Superior temporal gyrus (tissue), 1 donor: Measurements from ENCODE around the gene MEIS2.
"Not testable (repeated sequence)": the region's sequence is repeated elsewhere in the genome, so short reads cannot be mapped to it uniquely, and the experiment has no call there.

Experiments used
- DNase-seq: peaks from one replicate; pipeline ENCODE4 v3.0.0-alpha.2; 2016; ENCODE audit errors: extremely low spot score

MEIS2 gene

GRCh38 chr15:37009288-37009687 lies 91.1 kb downstream of the MEIS2 start:
- no peak for DNase-seq

GRCh38 chr15:37008205-37008604 lies 92.1 kb downstream of the MEIS2 start:
- no peak for DNase-seq

- no peak for DNase-seq
Observed at GRCh38 chr15:37007301-37007700, 93.0 kb downstream of the MEIS2 start.

GRCh38 chr15:37004981-37005735 lies 95.2 kb downstream of the MEIS2 start:
- DNase-seq: no peak

- no peak for DNase-seq
Observed at GRCh38 chr15:37004373-37004869, 95.9 kb downstream of the MEIS2 start.

DNA sequence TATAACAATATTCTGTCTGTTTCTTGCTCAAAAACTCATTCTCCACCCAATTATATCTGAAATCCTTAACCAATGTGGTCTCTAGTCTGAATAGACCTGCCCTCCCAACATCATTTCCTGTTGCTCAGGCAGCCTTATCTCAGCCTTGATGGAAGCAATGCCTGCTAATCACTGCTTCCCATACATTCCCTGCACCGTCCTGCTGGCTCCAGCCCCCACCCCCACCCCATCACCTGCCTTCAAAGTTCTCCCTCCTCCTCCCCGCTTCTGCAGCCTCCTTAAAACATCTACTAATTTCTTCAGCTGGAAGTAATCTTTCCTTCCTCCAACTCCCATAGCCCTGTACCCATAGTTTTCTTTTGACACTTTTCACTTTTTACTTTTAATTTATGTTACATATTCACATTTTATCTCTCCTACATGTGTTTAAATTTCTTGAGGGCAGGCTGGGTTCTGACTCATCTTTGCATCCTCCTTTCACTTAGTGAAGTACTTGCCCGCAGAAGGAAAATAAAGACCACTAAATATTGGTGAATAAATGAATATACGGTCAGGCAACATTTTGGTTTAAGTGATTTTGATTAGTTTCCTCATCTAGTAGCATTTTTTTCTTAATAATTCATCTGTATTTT lies 98.2 kb downstream of the MEIS2 start:
- DNase-seq: no peak

DNA sequence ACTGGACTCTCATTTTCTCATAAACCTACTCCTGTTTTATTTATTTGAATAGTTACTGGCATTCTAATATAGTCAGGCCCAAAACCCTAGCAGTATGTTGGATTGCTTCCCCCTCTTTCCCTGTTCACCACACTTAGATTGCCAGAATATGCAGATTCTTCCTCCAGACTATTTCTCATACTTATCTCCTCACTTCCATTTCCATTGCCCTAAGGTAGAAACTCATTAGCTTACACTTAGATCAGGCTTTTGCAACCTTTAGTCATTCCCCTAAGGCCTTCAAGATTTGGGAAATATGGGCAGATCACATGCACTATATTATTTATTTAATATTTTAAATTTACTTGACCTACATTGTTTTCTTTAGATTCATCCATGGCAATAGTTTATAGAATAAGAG lies 98.9 kb downstream of the MEIS2 start:
- no peak for DNase-seq

DNA sequence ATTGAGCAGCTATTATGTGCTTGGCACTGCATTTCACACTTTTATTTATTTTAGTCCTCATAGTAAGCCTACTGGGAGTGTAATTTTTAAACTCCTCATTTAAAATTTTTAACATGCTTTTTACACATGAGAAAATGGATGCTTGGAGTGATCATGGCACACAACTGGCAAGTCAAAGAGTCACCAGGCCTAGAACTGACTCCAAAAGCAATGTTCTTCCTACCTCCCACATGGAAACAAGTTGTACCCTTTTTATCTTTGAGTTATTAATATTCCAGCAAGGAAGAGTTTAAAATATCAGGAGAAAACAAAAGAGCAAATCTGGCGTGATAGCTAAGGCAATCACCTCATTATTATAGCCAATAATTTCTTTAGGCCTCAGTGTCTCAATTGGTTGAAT lies 100.6 kb downstream of the MEIS2 start:
- no peak for DNase-seq

GRCh38 chr15:36996538-36997181 lies 103.7 kb downstream of the MEIS2 start:
- DNase-seq: no peak

- no peak for DNase-seq
Observed at GRCh38 chr15:36996121-36996520, 104.2 kb downstream of the MEIS2 start.

DNA sequence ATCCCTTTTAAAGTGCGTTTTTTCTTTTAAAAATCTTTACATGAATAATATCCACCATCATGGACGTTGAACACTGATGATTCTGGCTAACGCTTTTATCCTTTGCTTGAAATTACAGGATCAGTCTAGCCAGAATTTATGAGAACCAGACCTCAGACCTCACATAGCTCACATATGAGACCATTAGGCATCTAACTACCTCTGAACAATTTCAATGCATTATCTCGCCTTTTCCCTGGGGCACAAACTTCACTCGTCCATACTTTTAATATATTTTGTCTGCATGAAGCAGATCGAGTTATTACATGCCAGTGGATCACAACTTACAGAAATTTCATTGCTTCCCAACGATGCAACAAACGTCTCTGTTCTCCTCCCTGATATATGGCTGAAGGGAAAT lies 105.6 kb downstream of the MEIS2 start:
- DNase-seq: no peak

DNA sequence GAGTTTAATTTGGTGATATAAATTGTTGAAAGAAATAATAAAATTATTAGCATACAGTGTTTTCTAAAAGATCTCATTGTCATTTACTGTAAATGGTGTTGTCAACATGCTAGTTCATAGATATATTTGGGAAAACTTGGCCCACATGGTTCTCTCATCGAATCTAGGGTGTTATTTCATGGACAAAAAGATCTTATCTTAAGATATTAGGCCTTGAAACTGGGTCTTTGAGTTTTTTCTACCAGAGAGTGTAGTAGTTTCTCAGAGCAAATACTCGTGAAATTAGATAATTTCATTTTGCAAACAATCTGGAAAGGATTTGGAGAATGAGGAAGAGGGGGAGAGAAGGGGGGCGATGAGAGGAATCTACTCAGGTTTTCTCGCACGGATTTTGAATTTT lies 107.9 kb downstream of the MEIS2 start:
- DNase-seq: no peak

DNA sequence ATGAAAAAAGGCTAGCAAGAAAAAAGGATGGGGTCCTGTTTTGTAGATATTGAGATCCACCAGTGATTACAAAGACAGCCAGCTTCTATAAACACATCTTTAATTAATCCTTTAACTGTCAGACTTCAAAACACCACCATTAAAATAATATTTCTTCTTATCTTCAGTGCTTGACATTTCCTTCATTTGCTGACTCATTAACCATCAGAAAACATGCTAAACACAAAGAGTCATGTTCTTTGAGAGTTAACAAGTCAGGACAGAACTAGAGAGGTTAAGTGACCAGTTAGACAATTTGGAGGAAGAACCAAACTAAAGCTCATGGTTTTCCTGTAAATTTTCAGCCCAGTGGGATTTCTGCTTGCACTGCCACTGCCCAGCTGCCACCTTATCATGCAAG lies 111.4 kb downstream of the MEIS2 start:
- no peak for DNase-seq

GRCh38 chr15:36982430-36982829 lies 117.9 kb downstream of the MEIS2 start:
- DNase-seq: no peak

DNA sequence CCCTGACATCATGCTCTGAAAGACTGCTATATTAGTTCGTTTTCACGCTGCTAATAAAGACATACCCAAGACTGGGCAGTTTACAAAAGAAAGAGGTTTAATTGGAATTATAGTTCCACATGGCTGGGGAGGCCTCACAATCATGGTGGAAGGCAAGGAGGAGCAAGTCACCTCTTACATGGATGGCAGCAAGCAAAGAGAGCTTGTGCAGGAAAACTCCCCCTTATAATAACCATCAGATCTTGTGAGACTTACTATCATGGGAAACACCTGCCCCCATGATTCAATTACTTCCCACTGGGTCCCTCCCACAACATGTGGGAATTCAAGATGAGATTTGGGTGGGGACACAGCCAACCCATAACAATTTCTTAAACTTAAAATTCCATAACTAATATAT lies 120.1 kb downstream of the MEIS2 start:
- not testable (repeated sequence) for DNase-seq

DNA sequence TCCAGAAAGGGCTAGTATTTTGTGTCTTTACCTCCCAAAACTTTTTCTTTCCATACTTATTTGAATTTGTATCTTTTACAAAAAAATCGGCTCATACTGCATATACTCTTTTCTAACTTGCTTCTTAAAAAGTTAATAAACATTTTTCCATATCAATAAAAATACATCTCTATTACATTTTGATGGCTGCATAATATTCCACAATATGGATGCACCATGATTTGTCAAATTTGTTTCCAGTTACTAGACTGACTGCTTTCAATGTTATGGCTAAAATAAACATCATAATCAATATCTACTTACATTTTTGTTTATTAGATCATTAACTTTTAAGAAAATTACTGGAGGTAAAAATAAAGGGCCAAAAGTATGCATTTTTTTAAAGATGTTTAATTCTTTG lies 121.7 kb downstream of the MEIS2 start:
- DNase-seq: no peak

GRCh38 chr15:36978126-36978525 lies 122.2 kb downstream of the MEIS2 start:
- no peak for DNase-seq

- DNase-seq: no peak
Observed at GRCh38 chr15:36977659-36978058, 122.7 kb downstream of the MEIS2 start.

GRCh38 chr15:36972704-36973103 lies 127.6 kb downstream of the MEIS2 start:
- no peak for DNase-seq

DNA sequence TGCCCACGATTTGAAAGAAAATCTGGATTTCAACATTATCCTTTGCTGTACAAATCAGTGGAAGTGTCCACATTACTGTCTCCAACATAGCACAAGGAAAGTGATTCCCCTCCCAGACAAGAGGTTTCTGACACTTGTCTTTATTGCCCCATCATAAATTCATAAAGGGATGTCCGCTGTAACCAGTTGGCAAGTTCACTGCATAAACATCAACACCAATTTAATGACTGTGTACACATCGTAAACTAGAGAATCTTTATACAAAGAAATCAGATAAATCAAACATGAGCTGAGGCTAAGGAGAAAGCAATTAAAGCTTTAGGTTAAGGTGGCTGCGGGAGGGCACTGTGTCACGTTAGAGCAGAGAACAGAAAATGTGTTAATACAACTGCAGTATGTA lies 129.8 kb downstream of the MEIS2 start:
- DNase-seq: no peak

DNA sequence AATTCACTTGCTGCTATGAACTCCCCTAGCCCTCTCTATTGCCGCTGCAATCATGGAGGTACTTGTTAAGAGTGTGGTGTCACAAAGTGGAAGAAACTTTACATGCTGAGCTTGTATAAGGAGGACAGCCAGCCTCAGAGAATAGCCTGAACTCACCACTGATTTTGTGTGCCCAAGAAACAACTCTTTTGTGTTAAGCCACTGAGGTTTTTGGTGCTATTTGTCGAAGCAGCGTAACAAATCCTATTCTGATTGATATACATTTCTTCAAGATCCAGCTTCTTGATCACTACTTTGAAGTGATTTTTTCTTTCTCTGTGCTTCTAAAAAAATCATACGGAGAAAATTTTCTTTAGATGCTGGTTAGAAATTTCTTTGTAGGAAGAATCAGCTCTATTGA lies 132.4 kb downstream of the MEIS2 start:
- no peak for DNase-seq

GRCh38 chr15:36966708-36967107 lies 133.6 kb downstream of the MEIS2 start:
- no peak for DNase-seq
